WTC11 (cell line): ENCODE results near the gene WDR26.

Source experiments
- CTCF ChIP-seq: fragments of 200-600 bp; IDR thresholded peaks from 2 replicates; pipeline ENCODE4 v1.8.0; 2022; ENCODE audit warnings: antibody characterized with exemption
- IRF1 ChIP-seq: sonication (generic); formaldehyde crosslinking; IDR thresholded peaks from 2 replicates; pipeline ENCODE4 v1.8.0; 2023; ENCODE audit warnings: missing genetic modification reagents
- TEAD4 ChIP-seq: sonication (generic); formaldehyde crosslinking; IDR thresholded peaks from 2 replicates; pipeline ENCODE4 v1.8.0; 2022; ENCODE audit warnings: mild to moderate bottlenecking, missing genetic modification reagents
- USF2 ChIP-seq: sonication (generic); formaldehyde crosslinking; IDR thresholded peaks from 2 replicates; pipeline ENCODE4 v1.8.1; 2023; ENCODE audit warnings: mild to moderate bottlenecking, missing genetic modification reagents, moderate library complexity
- ZNF138 ChIP-seq: sonication (generic); formaldehyde crosslinking; conservative IDR thresholded peaks from 2 replicates; pipeline ENCODE4 v1.8.1; 2022; ENCODE audit warnings: mild to moderate bottlenecking, moderate library complexity, missing genetic modification reagents

GRCh38 chr1:224458296-224458695 lies 23.7 kb upstream of the WDR26 start:
- TF ChIP-seq TEAD4 (no peak), ZNF138 (no peak), IRF1 (CRISPR knock-in tag) (no peak), CTCF (no peak), USF2 (CRISPR knock-in tag) (no peak)
